LHCN-M2 (cell line): ENCODE results near the gene ASPRV1. TPM values are rescaled to one million over a fixed set of nuclear protein-coding genes. Genes with fewer than 3 reads are reported as not detected.
"Not testable (repeated sequence)": the region's sequence is repeated elsewhere in the genome, so short reads cannot be mapped to it uniquely, and the experiment has no call there.

Experiments used
- DNase-seq: peaks from one replicate; pipeline ENCODE4 v3.0.0-alpha.2; 2012; ENCODE audit warnings: low read depth
- polyA plus RNA-seq: library from polyadenylated mRNA; unstranded; fragments of >200 nt; gene quantifications from one replicate; pipeline ENCODE4 v1.2.1, GENCODE V29; 2012; ENCODE audit warnings: missing spikeins
- total RNA-seq: library from RNA; depleted of rRNA; stranded (reverse); fragments of >200 nt; gene quantifications from 2 replicates; pipeline ENCODE4 v1.2.3, GENCODE V29; 2014; rRNA removed

ASPRV1 gene
- 0.34 TPM in 1 of 2 replicates, not detected in the other for total RNA-seq
- polyA plus RNA-seq = 0.16 TPM

DNA sequence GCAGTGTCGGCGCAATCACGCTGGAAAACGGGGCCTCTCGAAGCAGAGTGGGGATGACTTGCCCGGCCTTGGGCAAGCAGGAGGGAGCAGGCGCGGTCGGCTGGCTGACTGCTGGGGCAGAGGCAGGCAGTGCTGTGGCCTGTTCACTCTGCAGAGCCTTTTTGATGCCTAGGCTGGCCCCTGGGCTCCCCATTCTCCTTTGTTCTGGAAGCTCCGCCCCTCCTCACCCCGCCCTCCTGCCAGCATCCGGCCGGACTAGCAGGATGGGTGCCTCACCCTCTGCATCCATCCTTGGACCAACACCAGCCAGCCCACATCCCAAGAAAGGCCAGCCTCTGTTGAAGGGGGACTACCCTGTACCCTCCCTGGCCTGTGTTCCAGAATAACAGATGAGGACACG lies at the start of gene ASPRV1:
ASPRV1 (minus strand) TSS at position 136 of the 400 bp plus-strand sequence. CDS start 195 bp downstream, outside the sequence.
- DNase-seq = no peak

DNA sequence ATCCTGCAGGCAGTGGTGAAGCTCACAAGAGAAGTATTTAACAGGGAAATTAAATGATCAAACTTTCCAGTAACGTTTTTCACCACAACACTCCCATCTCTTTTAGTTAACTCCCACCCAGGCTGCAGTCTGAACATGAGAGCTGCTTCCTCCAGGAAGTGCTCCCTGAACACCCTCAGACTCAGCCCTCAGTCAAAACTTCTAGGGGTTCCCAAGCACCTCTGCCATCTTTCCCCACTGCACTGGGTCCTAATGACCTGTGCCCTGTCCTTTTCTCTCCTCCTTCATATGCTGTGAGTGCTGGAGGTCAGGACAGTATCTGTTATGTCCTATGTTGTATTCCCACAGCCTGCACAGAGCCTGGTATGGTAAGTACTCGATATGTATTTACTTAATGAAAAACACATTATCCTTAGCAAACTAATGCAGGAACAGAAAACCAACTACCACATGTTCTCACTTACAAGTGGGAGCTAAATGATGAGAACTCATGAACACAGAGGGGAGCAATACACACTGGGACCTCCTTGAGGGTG lies 49.2 kb upstream of the ASPRV1 start:
- no peak for DNase-seq

GRCh38 chr2:70009762-70010575 lies 48.5 kb upstream of the ASPRV1 start:
- no peak for DNase-seq

- no peak for DNase-seq
These were observed 46.9 kb upstream of the ASPRV1 start for GRCh38 chr2:70008290-70008689.

- DNase-seq = no peak
These were observed 45.7 kb upstream of the ASPRV1 start for GRCh38 chr2:70007151-70007550.

DNA sequence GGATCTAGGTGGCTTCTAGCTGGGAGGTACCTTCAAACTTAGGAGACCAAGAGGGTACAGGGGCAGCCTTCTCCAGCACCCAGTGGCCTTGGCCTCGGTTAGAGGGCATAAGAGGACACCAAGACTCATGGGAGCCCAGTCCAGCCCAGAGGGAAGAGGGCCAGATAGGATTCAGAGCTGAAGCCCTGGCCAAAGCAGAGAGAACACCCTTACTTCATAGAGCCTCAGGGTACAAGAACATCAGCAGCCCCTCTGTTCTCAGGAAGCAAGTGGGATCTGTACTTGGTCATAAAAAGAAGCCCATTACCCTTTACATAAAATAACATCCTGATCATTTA lies 45.0 kb upstream of the ASPRV1 start:
- DNase-seq = no peak

DNA sequence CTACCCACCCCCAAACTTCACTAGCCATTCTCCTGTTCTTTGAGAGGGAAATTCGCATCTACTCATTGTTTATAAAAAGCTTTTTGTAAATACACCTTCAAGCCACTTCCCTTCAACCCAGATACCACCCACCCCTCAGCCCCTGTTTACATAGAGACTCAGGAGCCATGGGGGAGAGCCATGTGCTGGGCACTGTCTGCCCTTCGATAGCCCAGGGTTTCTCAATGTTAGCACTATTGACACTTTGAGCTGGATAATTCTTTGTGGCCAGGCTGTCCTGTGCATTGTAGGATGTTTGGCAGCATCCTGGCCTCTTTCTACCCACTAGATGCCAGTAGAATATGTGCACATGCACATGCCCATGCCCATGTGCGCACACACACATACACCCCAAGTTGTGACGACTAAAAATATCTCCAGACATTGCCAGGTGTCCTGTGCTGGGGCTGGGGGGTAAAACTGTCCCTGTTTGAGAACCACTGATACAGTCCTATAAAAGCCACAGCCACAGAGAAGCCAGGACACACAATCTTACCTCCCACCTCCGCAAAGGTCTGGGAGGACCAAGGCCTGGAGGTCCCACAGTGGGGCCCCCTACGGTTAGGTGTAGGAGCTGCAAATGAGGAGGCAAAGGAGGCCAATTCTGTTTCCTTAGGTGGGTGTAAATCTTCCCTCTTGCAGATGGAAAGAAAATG lies 44.5 kb upstream of the ASPRV1 start:
- no peak for DNase-seq

- DNase-seq = no peak
These were observed 43.8 kb upstream of the ASPRV1 start for GRCh38 chr2:70005216-70005615.

DNA sequence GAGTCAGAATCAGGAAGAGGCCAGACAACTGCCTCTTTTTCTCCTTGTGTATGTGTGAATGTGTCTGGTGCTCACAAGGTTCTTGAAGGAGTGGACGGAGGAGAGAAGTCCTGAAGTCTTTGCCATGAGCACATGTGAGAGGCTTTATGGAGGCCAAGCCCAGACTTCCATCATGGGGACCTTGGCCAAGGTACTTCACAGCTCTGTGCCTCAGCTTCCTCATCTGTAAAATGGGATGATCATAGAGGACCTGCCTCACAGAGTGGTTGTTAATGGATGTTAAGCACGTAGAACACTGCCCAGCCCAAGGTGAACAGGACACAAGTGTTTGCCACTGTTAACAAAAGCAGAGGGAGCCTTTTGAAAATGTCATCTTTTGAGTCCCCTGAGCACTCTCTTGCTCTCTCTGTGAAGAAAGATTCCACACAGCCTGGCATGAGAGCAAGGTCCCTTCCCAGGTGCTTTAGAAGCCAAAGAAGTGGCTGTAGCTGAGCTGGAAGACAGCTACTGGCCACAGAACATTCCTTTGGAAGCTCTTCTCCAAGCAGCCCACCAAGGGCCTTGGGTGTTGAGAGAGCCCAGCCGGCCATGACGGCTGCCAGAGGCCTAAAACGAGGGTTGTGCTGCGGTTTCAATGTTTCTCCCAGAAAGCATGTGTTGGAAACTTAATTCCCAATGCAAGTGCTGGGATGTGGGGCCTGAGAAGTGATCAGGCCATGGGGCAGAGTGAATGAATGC lies 41.8 kb upstream of the ASPRV1 start:
- no peak for DNase-seq

DNA sequence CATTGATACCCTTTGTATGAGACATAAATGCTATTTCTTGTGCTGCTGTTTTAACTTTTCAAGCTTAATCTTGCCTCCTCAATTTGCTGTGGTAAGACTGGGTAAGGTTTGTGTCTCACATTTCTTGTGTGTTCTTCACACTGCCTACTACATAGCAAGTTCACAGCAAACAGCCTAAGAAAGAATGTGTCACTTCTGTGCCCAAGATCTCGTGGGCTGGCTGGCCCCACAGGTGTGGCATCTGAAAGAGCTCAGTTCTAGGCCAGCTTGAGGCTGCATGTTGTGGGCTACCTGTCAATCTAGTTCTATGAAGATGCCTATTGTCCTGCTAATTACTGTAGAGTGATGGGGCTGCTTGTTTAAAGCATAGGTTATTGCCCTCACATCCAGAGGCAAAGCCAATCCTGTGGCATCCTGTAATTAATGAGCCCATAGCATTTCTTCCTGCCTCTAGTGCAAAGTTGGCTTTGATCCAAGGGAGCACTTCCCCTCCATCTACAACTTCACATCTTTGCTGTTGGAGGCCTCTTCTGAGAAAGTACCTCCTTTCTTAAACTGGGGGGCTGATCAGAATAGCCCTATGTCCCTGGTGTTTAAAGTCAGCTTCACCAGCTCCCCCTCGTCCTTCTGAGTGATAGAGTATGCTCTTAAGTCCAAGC lies 40.9 kb upstream of the ASPRV1 start:
- DNase-seq = no peak

- not testable (repeated sequence) for DNase-seq
These were observed 39.1 kb upstream of the ASPRV1 start for GRCh38 chr2:70000529-70000928.

- no peak for DNase-seq
These were observed 37.3 kb upstream of the ASPRV1 start for GRCh38 chr2:69998761-69999160.

DNA sequence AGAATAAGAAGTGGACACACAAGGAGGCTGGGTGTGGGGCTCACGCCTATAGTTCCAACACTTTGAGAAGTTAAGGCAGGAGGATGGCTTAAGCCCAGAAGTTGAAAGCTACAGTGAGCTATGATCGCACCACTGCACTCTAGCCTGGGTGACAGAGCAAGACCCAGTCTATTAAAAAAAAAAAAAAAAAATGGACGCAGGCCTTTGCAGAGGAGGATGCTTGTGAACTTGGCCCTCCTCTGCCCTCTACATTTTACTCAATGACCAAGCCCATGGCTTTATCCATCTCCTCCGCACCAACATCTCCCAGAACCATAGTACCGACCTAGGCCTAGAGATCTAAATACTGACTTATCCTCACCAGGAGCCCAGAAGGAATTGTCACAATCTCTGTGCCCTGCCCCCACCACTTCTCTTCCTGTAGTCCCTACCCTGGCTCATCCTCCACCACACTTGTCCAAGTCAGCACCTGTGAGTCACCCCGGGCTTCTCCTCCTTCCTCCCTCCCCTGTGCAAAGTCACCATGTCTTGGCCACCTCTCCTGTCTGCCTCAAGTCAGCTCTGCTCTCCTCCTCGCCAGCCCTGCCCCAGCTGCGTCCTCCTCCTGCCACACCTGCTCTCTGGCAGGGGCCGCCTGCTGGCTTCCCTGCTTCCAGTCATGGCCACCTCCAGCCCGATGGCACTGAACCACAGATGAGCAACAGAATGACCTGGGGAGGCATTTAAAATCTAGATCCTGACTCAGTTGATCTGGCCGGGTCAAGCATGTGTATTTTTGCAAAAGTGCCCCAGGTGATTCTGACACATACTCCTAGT lies 35.8 kb upstream of the ASPRV1 start:
- peak; percentile 30 for DNase-seq

GRCh38 chr2:69995511-69995910 lies 34.1 kb upstream of the ASPRV1 start:
- no peak for DNase-seq

GRCh38 chr2:69994166-69994565 lies 32.7 kb upstream of the ASPRV1 start:
- no peak for DNase-seq

DNA sequence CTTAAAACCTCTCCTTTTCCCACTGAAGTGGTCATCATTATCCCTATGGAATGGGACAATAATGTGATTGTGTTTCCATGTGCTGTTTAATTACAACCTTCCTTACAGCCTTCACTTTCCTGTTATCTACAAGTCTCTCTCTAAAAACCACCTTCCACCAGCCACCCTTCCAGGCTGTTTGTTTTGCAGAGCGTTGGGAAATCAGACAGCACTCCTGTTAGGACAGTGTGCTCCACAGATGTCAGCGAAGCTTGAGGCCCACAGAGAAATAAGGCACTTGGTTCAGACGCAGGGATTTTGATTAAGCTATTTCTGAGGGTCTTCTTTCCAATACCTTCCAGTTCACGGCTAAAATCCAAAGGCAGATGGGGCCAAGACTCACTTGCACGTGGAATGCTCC lies 32.3 kb upstream of the ASPRV1 start:
- no peak for DNase-seq

- peak; percentile 28 for DNase-seq
These were observed 31.7 kb upstream of the ASPRV1 start for GRCh38 chr2:69993048-69993565.

- DNase-seq = no peak
These were observed 31.0 kb upstream of the ASPRV1 start for GRCh38 chr2:69992310-69993047.

DNA sequence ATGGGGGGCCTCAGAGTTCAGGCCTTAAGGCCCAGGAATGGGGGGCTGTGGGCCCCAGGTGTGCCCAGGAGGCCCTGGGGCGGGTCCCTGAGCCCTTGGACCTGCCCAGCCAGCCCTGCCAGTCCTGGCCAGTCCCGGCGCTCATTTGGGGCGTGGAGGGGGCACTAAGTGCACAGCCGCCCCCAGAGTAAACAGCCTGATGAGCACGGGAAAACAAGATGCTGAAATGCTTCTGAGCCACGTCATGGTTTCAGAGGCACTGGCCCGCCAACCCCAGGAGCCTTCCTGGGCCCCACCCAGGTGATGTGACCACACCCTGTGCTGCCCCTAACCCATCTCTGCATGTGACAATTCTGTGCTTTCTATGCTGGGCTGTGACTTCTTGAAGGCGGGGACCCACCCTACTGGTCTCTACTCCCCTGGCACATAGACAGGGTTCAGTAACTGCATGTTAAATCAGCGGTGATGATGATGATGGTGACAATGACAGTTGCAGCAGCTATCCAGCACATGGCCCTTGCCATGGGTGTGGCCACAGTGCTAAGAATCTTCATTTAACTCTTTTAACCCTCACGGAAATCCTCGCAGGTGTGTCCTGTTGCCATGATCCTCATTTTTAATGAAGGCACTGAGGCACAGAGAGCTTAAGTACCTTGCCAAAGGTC lies 28.1 kb upstream of the ASPRV1 start:
- DNase-seq = no peak
